Keratinocyte (primary cell): ENCODE measurements around the gene AOX1.

Experiments
- CTCF ChIP-seq, 3 experiments: IDR thresholded peaks in 1 of 3; conservative IDR thresholded peaks in 1 of 3; optimal IDR thresholded peaks in 1 of 3; 2 replicates in 2 of 3; 3 replicates in 1 of 3; pipeline versions ENCODE3 to v1.5.1; 2011; ENCODE audit warnings: low read length in 3 of 3, mild to moderate bottlenecking in 3 of 3, moderate library complexity in 2 of 3, control low read depth in 1 of 3, inconsistent platforms in 1 of 3; ENCODE audit not compliant: insufficient read depth in 2 of 3; ENCODE audit errors: extremely low read depth in 1 of 3
- EZH2 ChIP-seq: IDR thresholded peaks from one replicate; pipeline ENCODE4 v1.6.1; 2012; ENCODE audit warnings: inconsistent platforms, mild to moderate bottlenecking, low read length, moderate library complexity

- TF ChIP-seq CTCF (optimal IDR thresholded peaks at IDR 0.05 in 1 of 3, IDR thresholded peaks at IDR 0.05 in 1 of 3, conservative IDR thresholded peaks at IDR 0.05 in 1 of 3; ENCODE audit: extremely low read depth in 1 of 3, insufficient read depth in 2 of 3, low read length in 3 of 3): no peak
- TF ChIP-seq EZH2: no peak
Measured at GRCh38 chr2:200661477-200661876, 75.7 kb downstream of the AOX1 start.
